ENCODE data around the gene RTL5.
"Not testable (repeated sequence)": the region's sequence is repeated elsewhere in the genome, so short reads cannot be mapped to it uniquely, and the experiment has no call there.

GRCh38 chrX:72176289-72176688 lies 44.6 kb upstream of the RTL5 start:
- TF ChIP-seq CTCF (conservative IDR thresholded peaks at IDR 0.05); EZH2 (IDR thresholded peaks at IDR 0.05; ENCODE audit: low read depth): not testable (repeated sequence)

All from PC-9 (cell line).